H1 (cell line): ENCODE results near the gene MAGI1. TPM values are rescaled to one million over a fixed set of nuclear protein-coding genes. Genes with fewer than 3 reads are reported as not detected.

Experiments
- CTCF ChIA-PET: fragments of 300-600 bp; sonication (Branson Sonifier 250); formaldehyde crosslinking; loops from one replicate; lab custom pipeline; 2021; ENCODE audit not compliant: partially characterized antibody; lab: Charles Lee
- POLR2A ChIA-PET: fragments of 300-600 bp; sonication (Branson Sonifier 250); formaldehyde crosslinking; loops from one replicate; lab custom pipeline; 2021; ENCODE audit warnings: inconsistent platforms; ENCODE audit not compliant: partially characterized antibody; lab: Charles Lee
- DNase-seq, 2 experiments: peaks; one replicate each; pipeline versions ENCODE4 v3.0.0 to v3.0.0-alpha.2; 2010 to 2022; ENCODE audit warnings: low spot score in 2 of 2, low read depth in 1 of 2, mixed read lengths in 1 of 2
- FAIRE-seq: peaks from 2 replicates; lab custom pipeline; 2011; peaks lifted over from hg19 to GRCh38; lab: Jason Lieb, UNC
- H2AFZ ChIP-seq: 2 replicates; pipeline ENCODE4 v1.8.1; 2012; ENCODE audit warnings: low read length, inconsistent platforms
- H2AK5ac ChIP-seq: 2 replicates; pipeline ENCODE4 v1.6.1; 2013; ENCODE audit warnings: low read depth, low read length
- H2BK120ac ChIP-seq: replicated peaks from 2 replicates; pipeline ENCODE3; 2013; ENCODE audit warnings: low read depth, low read length, inconsistent platforms
- H2BK12ac ChIP-seq: 2 replicates; pipeline ENCODE4 v1.6.1; 2013; ENCODE audit warnings: low read depth, low read length
- H2BK15ac ChIP-seq: 2 replicates; pipeline ENCODE4 v1.6.1; 2013; ENCODE audit warnings: low read length
- H2BK20ac ChIP-seq: 2 replicates; pipeline ENCODE4 v1.6.1; 2013; ENCODE audit warnings: low read length
- H2BK5ac ChIP-seq: 2 replicates; pipeline ENCODE4 v1.6.1; 2013; ENCODE audit warnings: low read depth, low read length
- H3K14ac ChIP-seq: 2 replicates; pipeline ENCODE4 v1.6.1; 2013; ENCODE audit warnings: inconsistent platforms; ENCODE audit not compliant: insufficient read length
- H3K18ac ChIP-seq: 2 replicates; pipeline ENCODE4 v1.6.1; 2013; ENCODE audit warnings: low read length; ENCODE audit errors: extremely low read depth
- H3K23ac ChIP-seq: 2 replicates; pipeline ENCODE4 v1.6.1; 2013; ENCODE audit warnings: inconsistent platforms; ENCODE audit not compliant: insufficient read length
- H3K23me2 ChIP-seq: 2 replicates; pipeline ENCODE4 v1.6.1; 2013; ENCODE audit warnings: low read depth, low read length
- H3K27ac ChIP-seq: 2 replicates; pipeline ENCODE4 v1.6.1; 2011; ENCODE audit warnings: low read depth, low read length, inconsistent platforms
- H3K27me3 ChIP-seq, 4 experiments: replicated peaks in 1 of 4; 1 replicate in 1 of 4; 2 replicates in 3 of 4; pipeline versions ENCODE4 v1.6.1 to v1.8.1; 2011 to 2013; ENCODE audit warnings: low read length in 3 of 4, mild to moderate bottlenecking in 3 of 4, inconsistent platforms in 2 of 4, mixed read lengths in 2 of 4, moderate library complexity in 1 of 4; ENCODE audit not compliant: control insufficient read depth in 3 of 4, insufficient read depth in 3 of 4; ENCODE audit errors: extremely low read depth in 1 of 4
- H3K36me3 ChIP-seq, 4 experiments: 2 replicates each; pipeline versions ENCODE4 v1.6.1 to v1.8.1; 2011 to 2013; ENCODE audit warnings: mild to moderate bottlenecking in 4 of 4, low read length in 3 of 4, moderate library complexity in 2 of 4, control low read depth in 1 of 4, inconsistent platforms in 1 of 4; ENCODE audit not compliant: insufficient read depth in 4 of 4, control insufficient read depth in 2 of 4
- H3K4ac ChIP-seq: replicated peaks from 2 replicates; pipeline ENCODE3; 2013; ENCODE audit warnings: low read length, low read depth, mixed read lengths, inconsistent platforms; ENCODE audit not compliant: insufficient read length
- H3K4me1 ChIP-seq, 4 experiments: replicated peaks in 1 of 4; 1 replicate in 1 of 4; 2 replicates in 3 of 4; pipeline versions ENCODE4 v1.6.1 to v1.8.1; 2011 to 2013; ENCODE audit warnings: low read length in 3 of 4, inconsistent platforms in 2 of 4, mixed read lengths in 1 of 4; ENCODE audit not compliant: insufficient read depth in 4 of 4, control insufficient read depth in 3 of 4
- H3K4me2 ChIP-seq, 2 experiments: 2 replicates each; pipeline versions ENCODE4 v1.6.1 to v1.8.1; 2011 to 2013; ENCODE audit warnings: low read depth in 2 of 2, low read length in 2 of 2, control low read depth in 1 of 2, inconsistent platforms in 1 of 2, mild to moderate bottlenecking in 1 of 2; ENCODE audit not compliant: insufficient read depth in 1 of 2
- H3K4me3 ChIP-seq, 4 experiments: fragments of 200-600, 300-600 bp in 1 of 4; sonication (generic), shearing (Covaris generic), sonication (Bioruptor Twin) in 1 of 4; 2 replicates each; pipeline versions ENCODE4 v1.5.1 to v1.8.1; 2011 to 2016; ENCODE audit warnings: low read length in 4 of 4, low read depth in 3 of 4, control low read depth in 2 of 4, inconsistent platforms in 2 of 4, mild to moderate bottlenecking in 2 of 4, mixed read lengths in 1 of 4, moderate library complexity in 1 of 4; ENCODE audit not compliant: insufficient read depth in 2 of 4; ENCODE audit errors: extremely low read depth in 1 of 4
- H3K56ac ChIP-seq: replicated peaks from 2 replicates; pipeline ENCODE3; 2013; ENCODE audit warnings: low read depth, mild to moderate bottlenecking, mixed read lengths, low read length, inconsistent platforms; ENCODE audit not compliant: insufficient read length
- H3K79me1 ChIP-seq: 2 replicates; pipeline ENCODE4 v1.6.1; 2013; ENCODE audit warnings: low read depth, low read length, control low read depth
- H3K79me2 ChIP-seq, 2 experiments: 2 replicates each; pipeline versions ENCODE4 v1.6.1 to v1.8.1; 2012 to 2013; ENCODE audit warnings: low read length in 2 of 2, mild to moderate bottlenecking in 2 of 2, inconsistent platforms in 1 of 2; ENCODE audit not compliant: insufficient read depth in 2 of 2, control insufficient read depth in 1 of 2
- H3K9ac ChIP-seq, 4 experiments: replicated peaks in 1 of 4; 1 replicate in 1 of 4; 2 replicates in 3 of 4; pipeline versions ENCODE4 v1.6.1 to v1.8.1; 2011 to 2013; ENCODE audit warnings: low read depth in 3 of 4, low read length in 3 of 4, control low read depth in 2 of 4, mild to moderate bottlenecking in 2 of 4, moderate library complexity in 2 of 4, inconsistent platforms in 1 of 4; ENCODE audit errors: extremely low read depth in 1 of 4
- H3K9me3 ChIP-seq, 2 experiments: 2 replicates each; pipeline versions ENCODE4 v1.6.1 to v1.8.1; 2012 to 2013; ENCODE audit warnings: mild to moderate bottlenecking in 2 of 2, moderate library complexity in 2 of 2, control low read depth in 1 of 2, inconsistent platforms in 1 of 2, low read depth in 1 of 2, low read length in 1 of 2, mixed read lengths in 1 of 2; ENCODE audit not compliant: insufficient read depth in 2 of 2
- H4K20me1 ChIP-seq, 2 experiments: replicated peaks in 1 of 2; 2 replicates each; pipeline versions ENCODE3 to v1.8.1; 2011 to 2013; ENCODE audit warnings: inconsistent platforms in 2 of 2, low read length in 2 of 2, mild to moderate bottlenecking in 1 of 2; ENCODE audit not compliant: insufficient read depth in 2 of 2, control insufficient read depth in 1 of 2
- H4K5ac ChIP-seq: 2 replicates; pipeline ENCODE4 v1.6.1; 2013; ENCODE audit warnings: low read length, low read depth, mixed read lengths, inconsistent platforms; ENCODE audit not compliant: insufficient read length
- H4K8ac ChIP-seq: 2 replicates; pipeline ENCODE4 v1.8.0; 2013; ENCODE audit warnings: mild to moderate bottlenecking, moderate library complexity, low read length, inconsistent platforms; ENCODE audit not compliant: insufficient read depth; ENCODE audit errors: extremely low read depth
- H4K91ac ChIP-seq: replicated peaks from 2 replicates; pipeline ENCODE3; 2013; ENCODE audit warnings: low read length, mixed read lengths, inconsistent platforms; ENCODE audit not compliant: insufficient read length
- SRF ChIP-seq: IDR thresholded peaks from 2 replicates; pipeline ENCODE4 v1.6.1; 2011; ENCODE audit warnings: mild to moderate bottlenecking, low read depth, low read length, moderate library complexity
- WGBS, 2 experiments: shearing (Covaris generic) in 1 of 2; methylation state at CpG; one replicate each; pipeline versions ENCODE4 v1.1.6 to v1.1.7; 2013 to 2015; ENCODE audit warnings: low lambda C conversion rate in 2 of 2, mixed read lengths in 2 of 2, inconsistent platforms in 1 of 2, low coverage in 1 of 2, missing lambda C conversion rate in 1 of 2; ENCODE audit not compliant: insufficient replicate concordance in 2 of 2, insufficient coverage in 1 of 2, insufficient read length in 1 of 2; ENCODE audit errors: extremely low coverage in 1 of 2, missing lambda C conversion rate in 1 of 2; 5-methylcytosine and 5-hydroxymethylcytosine counted together
- polyA plus RNA-seq, 7 experiments: library from polyadenylated mRNA; depleted of rRNA in 3 of 7; stranded (reverse) in 5 of 7; unstranded in 2 of 7; fragments of >200 nt in 5 of 7; fragments of 200-250 nt in 2 of 7; gene quantifications; 1 replicate in 5 of 7; 2 replicates in 1 of 7; 4 replicates in 1 of 7; pipeline versions ENCODE4 v1.2.1 to v1.2.3, GENCODE V29; 2011 to 2013; ENCODE audit warnings: missing spikeins in 2 of 7, mixed read lengths in 2 of 7
- total RNA-seq: library from RNA; stranded (reverse); fragmentation: NEBNext Ultra II Directional; extraction: Animal tissue kit (Norgen Biotek cat#: 25700); gene quantifications from 2 replicates; pipeline ENCODE4 v1.2.1, GENCODE V29; 2021

The MAGI1 gene
- total and polyA plus RNA-seq, 2 of the 8 experiments (the other 6 are each of a cell fraction or from before 2014, with no cell fraction given): 19.8 to 78.0 TPM

DNA sequence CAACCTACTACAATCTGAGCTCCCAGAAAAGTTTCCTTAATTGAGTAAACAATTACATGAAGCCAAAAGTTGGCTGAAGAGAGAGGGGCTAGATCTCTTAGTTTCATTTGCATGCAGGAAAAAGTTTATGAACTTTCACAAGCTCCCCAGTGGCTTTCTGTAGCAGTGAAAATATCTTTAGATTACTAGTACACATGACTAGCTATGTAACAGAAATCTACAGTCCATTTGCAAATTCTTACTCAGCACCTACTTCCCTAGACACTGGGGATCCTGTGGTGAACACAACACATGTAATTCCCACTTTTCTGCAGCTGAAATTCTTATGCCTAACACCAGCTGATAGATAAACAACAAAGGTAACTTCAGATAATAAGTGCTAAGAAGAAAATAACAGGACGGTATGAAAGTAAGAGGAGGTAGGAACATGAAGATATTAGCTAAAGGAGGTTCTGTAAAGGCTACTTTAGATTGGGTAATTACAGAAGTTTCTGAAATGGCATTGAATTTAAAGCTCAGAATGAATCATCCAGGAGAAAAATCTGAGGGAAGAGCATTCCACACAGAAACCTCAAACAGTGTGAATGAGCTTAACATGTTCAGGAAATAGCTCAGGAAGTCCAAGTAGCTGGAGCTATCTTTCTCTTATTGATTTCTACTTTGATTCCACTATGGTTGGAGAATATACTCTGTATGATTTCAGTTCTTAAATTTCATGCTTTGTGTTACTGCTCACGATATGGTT, 204.8 kb downstream of the MAGI1 start:
- Histone ChIP-seq H2BK20ac (no peak overlapping the region), H3K23me2 (no peaks in the 10 kb centered on the region), H2AFZ (no peak overlapping the region), H3K9me3 (no peaks in the 10 kb centered on the region), H3K27ac (no peak overlapping the region), H3K4ac (no peak overlapping the region), H3K27me3 (no peaks in the 10 kb centered on the region), H4K20me1 (no peaks in the 10 kb centered on the region), H2BK15ac (no peak overlapping the region), H3K36me3 (no peaks in the 10 kb centered on the region), H3K14ac (no peak overlapping the region), H2BK5ac (no peak overlapping the region), H3K79me1 (no peaks in the 10 kb centered on the region; the same call in 1 of the 2 replicates), H3K18ac (no peak overlapping the region)
- POLR2A ChIA-PET: interaction anchor here (1.2 kb wide), 1 partner anchor 10 kb away, joined by 3 read pairs; no protein-coding TSS in a partner anchor
- DNase-seq: no peak
- CTCF ChIA-PET: interaction anchor here (0.6 to 1.8 kb wide), 11 partner anchors 12 to 305 kb away, joined by 3 to 7 read pairs (median 3); no protein-coding TSS in a partner anchor
- no peak for TF ChIP-seq SRF
- TF ChIP-seq, all 59 proteins: peak for 0
- no peak overlapping the region for H4K8ac ChIP-seq
- H4K91ac ChIP-seq: no peak overlapping the region
- 86% methylated on average over 2 of the region's 2 CpGs; no CpG with 5 or more reads in 1 of the 2 experiments for whole genome bisulfite sequencing, 2 experiments
- no peak overlapping the region for H2AK5ac ChIP-seq
- no peak overlapping the region for H3K23ac ChIP-seq
- peaks cover 0 to 27% of the 10 kb centered on the region in 2 experiments; a peak in 2 of 4 replicates for H3K79me2 ChIP-seq
- H3K4me2 ChIP-seq: no peak overlapping the region
- H3K4me3 ChIP-seq: no peak overlapping the region
- H3K56ac ChIP-seq: no peak overlapping the region
- no peak overlapping the region for H2BK12ac ChIP-seq
- no peak overlapping the region for H4K5ac ChIP-seq
- no peak overlapping the region for H2BK120ac ChIP-seq
- H3K9ac ChIP-seq: no peak overlapping the region
- FAIRE-seq: peak; percentile 24
- peaks cover 0 to 2% (median 0%) of the 10 kb centered on the region in 4 experiments; a peak in 1 of 7 replicates for H3K4me1 ChIP-seq
